Panc1 (cell line): ENCODE results near the gene NATD1.

Source experiments
- CTCF ChIP-seq: fragments of 450-650 bp; IDR thresholded peaks from 2 replicates; pipeline ENCODE4 v1.5.1; 2017; ENCODE audit warnings: mild to moderate bottlenecking
- POLR2AphosphoS5 ChIP-seq: IDR thresholded peaks from 2 replicates; pipeline ENCODE4 v1.6.1; 2012; ENCODE audit warnings: mild to moderate bottlenecking, low read depth, low read length, moderate library complexity
- SIN3A ChIP-seq: IDR thresholded peaks from 2 replicates; pipeline ENCODE4 v1.6.1; 2012; ENCODE audit warnings: low read depth, mild to moderate bottlenecking, low read length, moderate library complexity, borderline replicate concordance; ENCODE audit not compliant: insufficient read depth

- TF ChIP-seq POLR2AphosphoS5 (no peak), SIN3A (no peak), CTCF (no peak)
These were observed 42.7 kb downstream of the NATD1 start for GRCh38 chr17:21210411-21211076.
